ENCODE measurements around the gene SERPINB1. TPM values are rescaled to one million over a fixed set of nuclear protein-coding genes. Genes with fewer than 3 reads are reported as not detected.
A peak's percentile ranks its signal among the peaks of the same experiment; 100 is the strongest.
"Not testable (repeated sequence)": the region's sequence is repeated elsewhere in the genome, so short reads cannot be mapped to it uniquely, and the experiment has no call there.

Gene SERPINB1
- total RNA-seq, 4 donors from 2014 or later = 12.6 to 41.1 (median 17.6) TPM

- no peak for TF ChIP-seq CTCF (IDR thresholded peaks at IDR 0.05)
- TF ChIP-seq POLR2A (IDR thresholded peaks at IDR 0.05) = no peak
- intact Hi-C loops (cut with DNase I; ENCODE audit: low total_unique reads) = no loop called here
- H3K4me3 ChIP-seq (ENCODE audit: low read depth, poor library complexity, severe bottlenecking) = no peak overlapping the region
- no peak for DNase-seq (ENCODE audit: low spot score in 2 of 2)
- WGBS, 2 donors = 68 to 80% methylated on average over 4 of the region's 4 CpGs
Measured at GRCh38 chr6:2881423-2881822, 39.8 kb upstream of the SERPINB1 start.

- intact Hi-C loops (cut with DNase I; ENCODE audit: low total_unique reads); DNase-seq (ENCODE audit: low spot score in 2 of 2); H3K4me3 ChIP-seq (ENCODE audit: low read depth, poor library complexity, severe bottlenecking): not testable (repeated sequence)
- WGBS, 2 donors = 63 to 85% methylated on average over 2 of the region's 2 CpGs
Measured at GRCh38 chr6:2880156-2880555, 38.5 kb upstream of the SERPINB1 start.

- H3K4me3 ChIP-seq (ENCODE audit: low read depth, poor library complexity, severe bottlenecking) = no peak overlapping the region
- WGBS, 2 donors = 67 to 69% methylated on average over 2 of the region's 2 CpGs
- no peak for TF ChIP-seq POLR2A (IDR thresholded peaks at IDR 0.05)
- no peak for TF ChIP-seq CTCF (IDR thresholded peaks at IDR 0.05)
- DNase-seq (ENCODE audit: low spot score in 2 of 2) = no peak
- intact Hi-C loops (cut with DNase I; ENCODE audit: low total_unique reads) = no loop called here
Measured at GRCh38 chr6:2877960-2878359, 36.3 kb upstream of the SERPINB1 start.

GRCh38 chr6:2877057-2877882, 35.6 kb upstream of the SERPINB1 start:
- intact Hi-C loops (cut with DNase I; ENCODE audit: low total_unique reads) = no loop called here
- H3K4me3 ChIP-seq (ENCODE audit: low read depth, poor library complexity, severe bottlenecking) = no peak overlapping the region
- WGBS, 2 donors = 75 to 87% methylated on average over 13 of the region's 13 CpGs
- TF ChIP-seq POLR2A (IDR thresholded peaks at IDR 0.05) = no peak
- TF ChIP-seq CTCF (IDR thresholded peaks at IDR 0.05) = no peak
- no peak for DNase-seq (ENCODE audit: low spot score in 2 of 2)

GRCh38 chr6:2876210-2877056, 34.8 kb upstream of the SERPINB1 start:
- intact Hi-C loops (cut with DNase I; ENCODE audit: low total_unique reads) = no loop called here
- TF ChIP-seq POLR2A (IDR thresholded peaks at IDR 0.05) = no peak
- peak in 1 of 3 donors; percentile 70 for TF ChIP-seq CTCF (IDR thresholded peaks at IDR 0.05)
- 45 to 53% methylated on average over 15 to 20 of the region's 25 CpGs for WGBS, 2 donors
- no peak for DNase-seq (ENCODE audit: low spot score in 2 of 2)
- H3K4me3 ChIP-seq (ENCODE audit: low read depth, poor library complexity, severe bottlenecking) = no peak overlapping the region
